GM12874 (cell line): ENCODE results near the gene GPC5.

ENCODE experiments used
- TF ChIP-seq, protein P1 (sequence below): IDR thresholded peaks from 2 replicates; pipeline ENCODE4 v1.5.1; 2011; ENCODE audit warnings: low read depth, mild to moderate bottlenecking, control low read depth, low read length, moderate library complexity; ENCODE audit not compliant: insufficient read depth

GPC5 gene

GRCh38 chr13:91655731-91656130 lies 257.3 kb downstream of the GPC5 start:
- TF ChIP-seq, protein P1, sequence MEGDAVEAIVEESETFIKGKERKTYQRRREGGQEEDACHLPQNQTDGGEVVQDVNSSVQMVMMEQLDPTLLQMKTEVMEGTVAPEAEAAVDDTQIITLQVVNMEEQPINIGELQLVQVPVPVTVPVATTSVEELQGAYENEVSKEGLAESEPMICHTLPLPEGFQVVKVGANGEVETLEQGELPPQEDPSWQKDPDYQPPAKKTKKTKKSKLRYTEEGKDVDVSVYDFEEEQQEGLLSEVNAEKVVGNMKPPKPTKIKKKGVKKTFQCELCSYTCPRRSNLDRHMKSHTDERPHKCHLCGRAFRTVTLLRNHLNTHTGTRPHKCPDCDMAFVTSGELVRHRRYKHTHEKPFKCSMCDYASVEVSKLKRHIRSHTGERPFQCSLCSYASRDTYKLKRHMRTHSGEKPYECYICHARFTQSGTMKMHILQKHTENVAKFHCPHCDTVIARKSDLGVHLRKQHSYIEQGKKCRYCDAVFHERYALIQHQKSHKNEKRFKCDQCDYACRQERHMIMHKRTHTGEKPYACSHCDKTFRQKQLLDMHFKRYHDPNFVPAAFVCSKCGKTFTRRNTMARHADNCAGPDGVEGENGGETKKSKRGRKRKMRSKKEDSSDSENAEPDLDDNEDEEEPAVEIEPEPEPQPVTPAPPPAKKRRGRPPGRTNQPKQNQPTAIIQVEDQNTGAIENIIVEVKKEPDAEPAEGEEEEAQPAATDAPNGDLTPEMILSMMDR, result no peak

GRCh38 chr13:91657283-91657682 lies 258.9 kb downstream of the GPC5 start:
- TF ChIP-seq, protein P1, result no peak

DNA sequence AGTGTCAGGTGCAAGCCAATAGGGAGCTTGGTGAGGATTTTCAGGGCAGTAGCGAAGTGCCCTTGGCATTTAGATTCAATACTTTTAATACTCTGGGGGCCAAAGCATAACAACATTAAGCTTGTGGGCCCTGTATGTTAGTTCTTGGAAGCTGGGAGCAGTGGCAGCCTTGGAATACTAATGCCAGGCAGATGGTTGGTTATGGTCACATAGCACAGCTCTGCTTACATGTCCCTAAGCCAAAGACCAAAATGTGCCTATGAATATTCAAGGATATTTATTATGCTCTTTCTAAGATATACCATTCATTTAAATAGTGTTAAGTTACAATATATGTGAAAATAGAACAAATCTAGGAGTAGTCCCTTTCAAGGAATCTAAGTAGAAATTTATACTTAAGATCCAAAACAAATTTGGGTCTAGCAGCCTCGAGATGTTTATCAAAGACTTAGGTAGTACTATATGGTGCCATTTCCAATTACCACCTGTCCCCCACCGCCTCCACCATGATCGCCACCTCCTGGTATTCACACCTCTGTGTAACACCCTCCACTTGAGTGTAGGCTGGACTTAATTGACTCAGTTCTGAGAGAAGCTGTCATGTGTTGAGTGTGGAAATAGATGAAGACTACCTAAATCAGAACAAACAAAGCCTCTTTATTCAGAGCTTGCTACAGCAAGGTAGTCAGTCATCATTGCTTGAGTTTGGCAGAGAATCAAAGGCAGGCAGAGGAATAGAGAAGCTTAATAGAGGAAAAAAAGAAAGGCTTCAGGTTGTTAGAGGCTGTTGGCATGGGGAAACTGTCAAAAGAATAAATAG lies 261.0 kb downstream of the GPC5 start:
- TF ChIP-seq, protein P1, result no peak

DNA sequence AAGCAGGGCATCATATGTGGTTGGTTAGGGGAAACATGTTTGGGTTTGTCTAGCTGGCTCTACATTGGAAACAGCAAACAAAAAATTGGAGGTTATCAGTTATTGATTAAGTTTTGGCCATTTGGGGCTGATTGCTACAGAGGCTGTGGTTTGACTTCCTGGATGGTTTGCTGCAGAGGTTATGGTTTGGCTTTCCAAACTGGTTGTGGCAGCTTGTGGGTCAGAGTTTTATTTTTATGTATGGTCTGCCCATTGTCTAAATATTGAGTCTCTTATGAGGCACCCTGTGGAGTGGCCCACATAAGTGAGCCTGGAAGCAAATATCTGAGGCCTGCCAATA lies 261.6 kb downstream of the GPC5 start:
- TF ChIP-seq, protein P1, result no peak

DNA sequence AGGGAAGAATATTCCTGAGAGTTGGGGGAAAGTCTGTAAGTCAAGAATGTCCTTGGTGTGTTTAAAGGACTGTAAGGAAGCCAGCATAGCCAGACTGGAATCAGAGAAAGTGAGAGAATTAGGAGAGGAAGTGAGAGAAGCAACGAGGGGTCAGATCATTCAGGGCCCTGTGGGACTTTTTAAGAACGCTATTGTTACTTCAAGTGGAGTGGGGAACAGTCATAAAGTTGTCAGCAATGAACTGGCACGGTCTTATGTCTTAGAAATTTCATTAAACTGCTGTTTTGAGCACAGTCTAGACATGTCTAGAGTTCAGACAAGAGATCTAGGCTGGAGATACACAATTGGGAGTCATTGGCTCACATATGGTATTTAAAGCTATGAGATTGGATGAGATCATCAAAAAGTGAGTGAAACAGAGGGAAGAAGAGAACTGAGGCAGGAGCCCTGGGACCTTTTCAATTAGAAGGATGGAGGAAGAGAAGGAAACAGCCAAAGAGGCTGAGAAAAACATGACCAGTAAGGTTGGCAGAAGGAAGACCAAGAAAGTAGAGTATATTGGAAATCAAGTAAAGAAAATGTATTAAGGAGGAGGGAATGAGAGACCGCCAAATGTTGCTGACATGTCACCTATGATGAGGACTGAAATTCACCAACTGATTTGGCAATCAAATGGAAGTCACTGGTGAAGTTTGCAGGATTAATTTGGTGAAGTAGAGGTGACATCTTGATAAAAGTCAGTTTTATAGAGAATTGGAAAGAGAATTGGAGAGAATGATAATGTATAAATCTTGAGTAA lies 263.5 kb downstream of the GPC5 start:
- TF ChIP-seq, protein P1, result no peak

GRCh38 chr13:91664039-91664438 lies 265.6 kb downstream of the GPC5 start:
- TF ChIP-seq, protein P1, result no peak

DNA sequence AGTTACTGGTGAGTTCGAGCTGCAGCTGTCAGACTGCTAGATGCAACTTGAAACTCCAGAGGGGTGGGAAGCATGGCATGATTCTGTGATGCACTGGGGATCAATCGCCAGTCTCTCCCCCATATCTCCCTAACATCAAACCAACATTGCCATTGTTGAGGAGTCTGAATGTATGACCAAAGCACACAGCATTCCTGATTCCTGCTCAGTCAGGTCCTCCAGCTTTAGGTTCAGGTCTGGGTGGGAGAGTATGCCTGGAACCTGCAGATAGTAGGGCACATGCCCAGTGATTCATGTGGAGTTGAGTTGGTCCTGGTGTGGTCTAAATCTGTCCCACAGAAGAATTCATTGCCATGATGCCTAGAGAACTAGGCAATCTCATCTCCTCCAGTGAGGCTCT lies 269.1 kb downstream of the GPC5 start:
- TF ChIP-seq, protein P1, result no peak
